Neural cell (in vitro differentiated cells): ENCODE data around the gene ESR2. TPM values are rescaled to one million over a fixed set of nuclear protein-coding genes. Genes with fewer than 3 reads are reported as not detected.

Experiments
- H2AFZ ChIP-seq: fragments of 200-600, 300-800 bp; sonication (generic), shearing (Covaris generic); 2 replicates; pipeline ENCODE4 v1.6.0; 2014; ENCODE audit warnings: low read depth, mild to moderate bottlenecking, antibody characterized with exemption, low read length, moderate library complexity
- H3F3A ChIP-seq: fragments of 200-600 bp; shearing (Covaris generic); 2 replicates; pipeline ENCODE4 v1.6.1; 2016; ENCODE audit warnings: mild to moderate bottlenecking, moderate library complexity, mixed read lengths, antibody characterized with exemption, low read length; ENCODE audit not compliant: insufficient read depth, poor library complexity, severe bottlenecking
- H3K27ac ChIP-seq: fragments of 200-600, 300-800 bp; sonication (generic), shearing (Covaris generic); 2 replicates; pipeline ENCODE4 v1.5.1; 2014; ENCODE audit warnings: mild to moderate bottlenecking, low read length, moderate library complexity
- H3K27me3 ChIP-seq: fragments of 300-800, 200-600 bp; sonication (generic), shearing (Covaris generic); 2 replicates; pipeline ENCODE4 v1.6.0; 2014; ENCODE audit warnings: mild to moderate bottlenecking, low read depth, low read length, moderate library complexity; ENCODE audit not compliant: insufficient read depth
- H3K36me3 ChIP-seq: fragments of 300-800, 200-600 bp; sonication (generic), shearing (Covaris generic); 2 replicates; pipeline ENCODE4 v1.5.1; 2014; ENCODE audit warnings: mild to moderate bottlenecking, antibody characterized with exemption, low read length, moderate library complexity; ENCODE audit not compliant: insufficient read depth
- H3K4me2 ChIP-seq: fragments of 300-800, 200-600 bp; sonication (generic), shearing (Covaris generic); 2 replicates; pipeline ENCODE4 v1.6.0; 2014; ENCODE audit warnings: mild to moderate bottlenecking, low read length
- H3K4me3 ChIP-seq: fragments of 300-800, 200-600 bp; sonication (generic), shearing (Covaris generic); 2 replicates; pipeline ENCODE4 v1.5.1; 2014; ENCODE audit warnings: mild to moderate bottlenecking, low read length, moderate library complexity
- H3K79me2 ChIP-seq: fragments of 200-600 bp; shearing (Covaris generic); replicated peaks from 2 replicates; pipeline ENCODE4 v1.6.0; 2014; ENCODE audit warnings: mild to moderate bottlenecking, low read length, moderate library complexity; ENCODE audit not compliant: insufficient read depth
- H3K9ac ChIP-seq: fragments of 300-800, 200-600 bp; sonication (generic), shearing (Covaris generic); 2 replicates; pipeline ENCODE4 v1.6.1; 2016; ENCODE audit warnings: mild to moderate bottlenecking, low read length, mixed read lengths
- H3K9me2 ChIP-seq: fragments of 200-600 bp; shearing (Covaris generic); 2 replicates; pipeline ENCODE4 v1.6.1; 2016; ENCODE audit warnings: mild to moderate bottlenecking, low read length, mixed read lengths; ENCODE audit not compliant: insufficient read depth
- H3K9me3 ChIP-seq: fragments of 200-600, 300-800 bp; sonication (generic), shearing (Covaris generic); 2 replicates; pipeline ENCODE4 v1.6.1; 2016; ENCODE audit warnings: mild to moderate bottlenecking, mixed run types, low read length, moderate library complexity, mixed read lengths
- H4K20me1 ChIP-seq: fragments of 200-600 bp; shearing (Covaris generic); 2 replicates; pipeline ENCODE4 v1.6.1; 2016; ENCODE audit warnings: mild to moderate bottlenecking, mixed run types; ENCODE audit not compliant: insufficient read depth
- CTCF ChIP-seq: fragments of 450-650 bp; IDR thresholded peaks from 2 replicates; pipeline ENCODE4 v1.5.1; 2014; ENCODE audit warnings: antibody characterized with exemption, mild to moderate bottlenecking, moderate library complexity; ENCODE audit not compliant: poor library complexity, severe bottlenecking
- EP300 ChIP-seq: fragments of 450-650 bp; conservative IDR thresholded peaks from 2 replicates; pipeline ENCODE4 v1.6.1; 2014; ENCODE audit warnings: antibody characterized with exemption, mild to moderate bottlenecking, moderate library complexity; ENCODE audit not compliant: poor library complexity, severe bottlenecking
- EZH2 ChIP-seq: fragments of 200-600, 300-800 bp; shearing (Covaris generic), sonication (generic); IDR thresholded peaks from 2 replicates; pipeline ENCODE4 v1.6.1; 2014; ENCODE audit warnings: antibody characterized with exemption, low read length, borderline replicate concordance, mild to moderate bottlenecking; ENCODE audit not compliant: insufficient read depth, poor library complexity, severe bottlenecking
- MXI1 ChIP-seq: fragments of 450-650 bp; conservative IDR thresholded peaks from 2 replicates; pipeline ENCODE4 v1.6.1; 2014; ENCODE audit warnings: antibody characterized with exemption, mild to moderate bottlenecking; ENCODE audit not compliant: poor library complexity, severe bottlenecking
- POLR2AphosphoS5 ChIP-seq: IDR thresholded peaks from 2 replicates; pipeline ENCODE4 v1.6.1; 2012
- RAD21 ChIP-seq: fragments of 450-650 bp; conservative IDR thresholded peaks from 2 replicates; pipeline ENCODE4 v1.6.1; 2014; ENCODE audit warnings: antibody characterized with exemption, mild to moderate bottlenecking, moderate library complexity
- REST ChIP-seq: IDR thresholded peaks from 2 replicates; pipeline ENCODE4 v1.6.1; 2012; ENCODE audit warnings: borderline replicate concordance
- SMC3 ChIP-seq: fragments of 450-650 bp; conservative IDR thresholded peaks from 2 replicates; pipeline ENCODE4 v1.6.1; 2014; ENCODE audit warnings: antibody characterized with exemption, mild to moderate bottlenecking, moderate library complexity; ENCODE audit not compliant: poor library complexity
- TAF1 ChIP-seq: IDR thresholded peaks from 2 replicates; pipeline ENCODE4 v1.6.1; 2012; ENCODE audit warnings: low read depth
- polyA plus RNA-seq: library from polyadenylated mRNA; depleted of rRNA; stranded (reverse); fragments of >200 nt; gene quantifications from 2 replicates; pipeline ENCODE4 v1.2.3, GENCODE V29; 2014

ESR2 gene
- polyA plus RNA-seq, 1 donor from 2014 or later, result 0.35 TPM

GRCh38 chr14:64194404-64194803, 99.8 kb downstream of the ESR2 start:
- no peaks in the 10 kb centered on the region for H3K9me2 ChIP-seq
- peaks cover 13% of the 10 kb centered on the region for H3F3A ChIP-seq
- H3K4me2 ChIP-seq, result no peak overlapping the region
- no peak overlapping the region for H3K9ac ChIP-seq
- no peak overlapping the region for H3K27ac ChIP-seq
- TF ChIP-seq MXI1, result no peak
- no peak for TF ChIP-seq SMC3
- no peak for TF ChIP-seq CTCF
- TF ChIP-seq TAF1, result no peak
- TF ChIP-seq EZH2, result no peak
- TF ChIP-seq REST, result no peak
- no peak for TF ChIP-seq POLR2AphosphoS5
- TF ChIP-seq EP300, result no peak
- TF ChIP-seq RAD21, result no peak
- no peak overlapping the region for H3K4me3 ChIP-seq
- no peak overlapping the region for H2AFZ ChIP-seq
- no peaks in the 10 kb centered on the region for H3K36me3 ChIP-seq
- no peaks in the 10 kb centered on the region for H3K9me3 ChIP-seq
- peaks cover 17% of the 10 kb centered on the region for H3K79me2 ChIP-seq
- no peaks in the 10 kb centered on the region for H4K20me1 ChIP-seq
- no peaks in the 10 kb centered on the region for H3K27me3 ChIP-seq

- H3K9me2 ChIP-seq, result no peaks in the 10 kb centered on the region
- H3K4me2 ChIP-seq, result no peak overlapping the region
- no peak overlapping the region for H2AFZ ChIP-seq
- H3K27me3 ChIP-seq, result no peaks in the 10 kb centered on the region
- H3K9me3 ChIP-seq, result no peaks in the 10 kb centered on the region
- H3K79me2 ChIP-seq, result peaks cover 12% of the 10 kb centered on the region
- H3K4me3 ChIP-seq, result no peak overlapping the region
- no peaks in the 10 kb centered on the region for H3K36me3 ChIP-seq
- H3K27ac ChIP-seq, result no peak overlapping the region
- H3K9ac ChIP-seq, result no peak overlapping the region
- no peak for TF ChIP-seq SMC3
- TF ChIP-seq EZH2, result no peak
- no peak for TF ChIP-seq POLR2AphosphoS5
- TF ChIP-seq RAD21, result no peak
- TF ChIP-seq MXI1, result no peak
- TF ChIP-seq CTCF, result no peak
- no peak for TF ChIP-seq REST
- TF ChIP-seq EP300, result no peak
- TF ChIP-seq TAF1, result no peak
- no peaks in the 10 kb centered on the region for H4K20me1 ChIP-seq
- H3F3A ChIP-seq, result peaks cover 13% of the 10 kb centered on the region
Observed at GRCh38 chr14:64193821-64194220, 100.3 kb downstream of the ESR2 start.
